Ramos (cell line): Measurements from ENCODE around the gene ETS1.

Source experiments
- in situ Hi-C: fragments of 300-500 bp; cut with MboI; formaldehyde crosslinking; loops from one replicate; pipeline ENCODE4 v1.14.3; 2022; ENCODE audit warnings: low sequenced_read_pairs; ENCODE audit not compliant: unreplicated experiment

The ETS1 gene

DNA sequence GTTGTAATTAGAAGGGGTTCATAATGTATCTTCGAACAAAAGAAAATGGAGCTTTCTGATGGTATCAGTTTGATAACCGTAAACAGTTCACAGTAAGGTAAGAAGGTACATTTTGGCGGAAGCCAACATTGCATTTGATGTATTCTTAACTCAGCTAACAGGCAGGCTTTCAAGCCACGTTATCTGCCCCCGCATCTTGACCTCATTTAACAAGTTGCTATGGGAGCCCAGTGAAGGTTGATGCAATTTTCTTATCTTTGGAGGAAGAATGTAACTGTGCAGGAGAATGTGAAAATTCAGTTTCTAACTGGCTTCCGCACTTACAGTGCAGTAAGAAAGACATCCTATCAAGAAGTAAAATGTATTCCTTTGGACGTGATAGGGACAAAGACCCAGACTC lies 110.6 kb downstream of the ETS1 start:
- in situ Hi-C loops: loop anchor here (10.0 kb wide), 1 partner anchor 248 kb away; no protein-coding TSS in a partner anchor

DNA sequence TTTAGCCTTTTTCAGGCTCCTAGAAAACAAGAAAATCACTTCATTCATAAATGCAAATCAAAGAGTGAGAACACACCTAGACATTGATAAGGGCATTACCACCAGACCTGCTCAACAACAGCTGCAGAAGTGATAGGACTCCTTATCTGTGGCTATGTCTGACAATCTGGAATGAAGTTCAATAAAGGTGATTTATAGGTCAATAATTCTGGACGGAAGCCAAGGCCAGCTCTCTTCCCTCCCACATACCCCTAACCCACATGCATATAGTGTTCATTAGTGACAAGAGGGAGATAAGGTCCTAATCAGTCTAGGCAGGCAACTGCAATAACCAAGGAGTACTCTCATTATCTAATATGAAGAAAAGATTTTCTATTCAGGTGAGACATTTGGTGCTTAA lies 111.3 kb downstream of the ETS1 start:
- in situ Hi-C loops: loop anchor here (10.0 kb wide), 1 partner anchor 249 kb away; no protein-coding TSS in a partner anchor

DNA sequence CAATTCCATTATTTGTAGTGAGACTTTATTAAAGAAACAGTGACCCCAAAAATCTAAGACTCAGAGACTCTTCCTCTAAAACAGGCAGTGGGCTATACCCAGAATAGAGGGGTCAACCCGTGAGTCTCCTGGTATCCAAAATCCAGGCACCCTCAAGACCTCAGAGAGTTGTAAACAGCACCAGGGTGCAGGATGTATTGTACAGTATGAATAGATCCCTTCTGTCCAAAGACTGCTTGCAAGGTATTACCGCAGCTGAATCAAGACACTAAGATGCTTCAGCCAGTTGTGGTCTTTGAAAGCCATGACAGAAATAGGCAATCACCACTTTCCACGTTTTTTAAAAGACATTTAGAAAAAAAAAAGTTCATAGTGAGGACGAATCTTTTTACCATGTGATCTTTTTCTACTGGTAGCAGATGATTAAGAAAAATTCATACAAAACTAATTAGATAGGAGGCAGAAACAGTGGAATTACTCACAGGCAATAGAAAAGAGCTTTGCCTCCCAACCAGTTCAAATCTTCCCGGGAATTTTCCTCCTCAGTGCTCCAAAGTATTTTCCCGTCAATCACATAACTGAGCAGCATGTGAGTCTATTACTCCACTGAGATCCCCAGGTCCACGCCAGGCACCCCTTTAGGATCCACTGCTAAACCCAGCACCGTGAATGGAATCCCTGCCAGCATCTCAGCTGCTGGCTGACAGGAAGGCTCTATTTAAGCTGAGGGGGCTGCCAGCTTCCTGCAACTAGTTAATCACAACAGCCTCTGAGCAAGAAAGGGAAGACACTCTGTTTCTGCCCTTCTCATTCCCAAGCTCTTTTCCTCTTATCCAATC lies 113.1 kb downstream of the ETS1 start:
- in situ Hi-C loops: loop anchor here (5.0 to 25.0 kb wide), 4 partner anchors 48 to 251 kb away; no protein-coding TSS in a partner anchor

DNA sequence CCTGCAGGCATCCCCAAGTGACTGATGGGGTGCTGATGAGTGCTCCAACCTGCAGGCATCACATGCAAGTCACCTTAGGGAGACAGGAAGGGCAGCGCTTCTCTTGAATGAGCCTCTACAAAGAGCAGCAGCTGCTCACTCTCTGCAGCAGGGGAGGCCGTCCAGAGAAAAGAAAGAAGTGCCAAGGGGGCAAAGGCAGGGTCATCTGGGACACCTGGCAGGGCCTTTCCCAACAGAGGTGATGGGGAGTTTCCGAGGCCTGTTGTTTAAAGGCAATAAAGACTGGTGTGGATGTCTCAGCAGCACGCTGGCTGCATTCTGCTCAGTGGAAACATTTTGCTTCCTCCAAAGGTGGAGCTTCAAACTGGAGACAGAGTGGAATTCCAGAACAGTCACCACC lies 113.7 kb downstream of the ETS1 start:
- in situ Hi-C loops: loop anchor here (5.0 to 25.0 kb wide), 4 partner anchors 49 to 251 kb away; no protein-coding TSS in a partner anchor

DNA sequence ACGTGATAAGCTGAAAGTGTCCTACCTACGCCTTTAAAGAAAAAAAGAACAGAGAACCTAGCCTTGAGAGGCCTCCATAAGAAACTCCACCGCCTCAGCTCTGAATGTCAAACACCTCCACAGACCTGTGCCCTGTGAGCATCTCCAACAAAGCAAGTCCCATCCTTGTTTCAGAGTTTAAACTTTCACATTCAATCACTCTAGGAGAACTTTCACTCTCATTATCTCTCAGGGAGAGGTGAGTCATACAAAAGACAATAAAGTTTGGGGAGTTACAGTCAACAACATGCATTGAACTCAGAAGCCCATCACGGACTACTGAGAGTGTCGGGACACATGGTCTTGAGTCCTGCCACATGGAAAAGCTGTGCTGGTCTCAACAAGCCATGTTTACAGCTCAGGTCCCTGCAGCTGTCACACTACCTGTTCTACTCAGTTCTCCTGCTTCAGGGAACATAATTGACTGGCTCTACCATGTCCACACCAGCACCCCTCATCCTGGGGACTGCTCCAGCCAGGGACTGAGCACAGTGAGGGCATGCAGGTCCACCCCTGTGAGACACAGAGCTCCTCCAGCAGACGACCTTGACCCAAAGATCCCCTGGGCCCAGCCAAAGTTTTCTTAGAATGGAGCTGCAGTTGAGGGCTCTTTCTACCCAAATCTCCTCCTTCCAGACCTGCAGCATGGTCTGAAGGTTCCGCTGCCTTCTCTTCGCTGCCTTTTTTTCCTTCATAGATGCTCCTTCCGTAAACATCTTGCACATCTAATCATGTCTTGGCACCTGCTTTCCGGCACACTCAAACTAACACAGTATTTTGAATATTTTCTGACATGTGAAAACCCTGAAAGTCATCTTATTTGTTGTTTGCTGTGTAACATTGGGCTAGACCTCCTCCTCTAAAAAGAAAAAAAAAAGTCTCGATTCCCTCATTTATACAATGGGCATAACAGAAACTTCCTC lies 114.9 kb downstream of the ETS1 start:
- in situ Hi-C loops: loop anchor here (5.0 to 25.0 kb wide), 4 partner anchors 50 to 252 kb away; no protein-coding TSS in a partner anchor

DNA sequence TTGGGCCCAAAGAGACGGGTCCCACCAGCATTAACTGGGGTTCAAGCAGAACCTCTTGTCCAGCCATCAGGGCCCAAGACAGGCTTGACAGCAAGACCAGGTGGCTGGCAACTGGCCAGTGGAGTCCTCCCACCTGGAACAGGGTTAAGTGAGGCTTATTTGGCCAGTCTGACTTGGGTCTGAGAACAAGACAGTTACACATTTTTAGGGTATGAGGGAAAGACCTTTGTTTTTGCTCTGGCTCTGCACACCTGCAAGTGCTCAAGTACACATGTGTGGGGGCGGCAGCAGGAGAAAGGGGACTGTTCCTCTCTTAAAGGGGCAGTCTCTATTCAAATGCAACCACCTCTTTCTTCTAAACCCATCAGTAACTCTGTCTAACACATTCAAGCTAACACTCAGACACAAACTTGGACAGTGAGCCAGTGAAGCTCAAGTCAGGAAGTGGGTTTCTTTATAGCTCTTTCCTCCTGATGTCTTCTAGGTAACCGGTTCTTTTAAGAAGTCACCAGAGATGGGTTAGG lies 116.2 kb downstream of the ETS1 start:
- in situ Hi-C loops: loop anchor here (5.0 to 25.0 kb wide), 4 partner anchors 51 to 254 kb away; no protein-coding TSS in a partner anchor

DNA sequence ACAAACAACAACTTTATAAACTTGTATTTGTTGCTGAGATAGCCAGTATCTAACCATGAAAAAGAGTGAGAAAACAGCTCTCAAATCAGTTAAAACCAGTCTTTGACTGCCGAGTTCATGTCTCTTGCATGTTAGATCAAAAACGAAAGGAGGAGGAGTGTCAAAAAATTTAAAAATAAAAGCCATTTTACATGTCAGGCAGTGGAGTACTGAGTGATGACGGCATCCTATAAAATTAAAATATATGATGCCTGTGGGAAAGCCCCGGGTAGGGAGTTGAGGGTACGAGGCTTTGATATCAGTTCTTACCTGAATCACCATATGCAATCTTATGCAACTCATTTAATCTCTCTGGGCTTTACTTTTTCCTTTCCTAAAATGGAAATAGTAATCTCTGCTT lies 117.3 kb downstream of the ETS1 start:
- in situ Hi-C loops: loop anchor here (5.0 to 25.0 kb wide), 4 partner anchors 52 to 255 kb away; no protein-coding TSS in a partner anchor

DNA sequence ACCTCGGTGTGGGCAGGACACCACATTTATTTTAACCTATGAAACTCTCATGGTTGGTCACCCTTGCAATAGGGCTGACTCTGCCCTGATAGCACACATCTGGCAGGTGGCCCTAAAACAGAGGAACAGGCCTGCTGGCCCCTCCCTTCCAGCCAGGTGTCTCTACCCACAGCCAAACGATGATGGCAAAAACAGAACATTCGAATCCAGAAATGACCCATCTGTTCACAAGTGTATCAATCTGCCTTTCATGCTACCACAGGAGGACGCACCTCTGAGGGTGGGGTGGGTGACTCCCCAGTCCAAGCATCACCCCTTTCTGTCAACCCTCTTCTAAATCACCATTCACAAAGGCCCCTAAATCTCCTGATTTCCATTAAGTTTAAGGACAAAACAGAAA lies 118.1 kb downstream of the ETS1 start:
- in situ Hi-C loops: loop anchor here (25.0 kb wide), 1 partner anchor 182 kb away; no protein-coding TSS in a partner anchor

DNA sequence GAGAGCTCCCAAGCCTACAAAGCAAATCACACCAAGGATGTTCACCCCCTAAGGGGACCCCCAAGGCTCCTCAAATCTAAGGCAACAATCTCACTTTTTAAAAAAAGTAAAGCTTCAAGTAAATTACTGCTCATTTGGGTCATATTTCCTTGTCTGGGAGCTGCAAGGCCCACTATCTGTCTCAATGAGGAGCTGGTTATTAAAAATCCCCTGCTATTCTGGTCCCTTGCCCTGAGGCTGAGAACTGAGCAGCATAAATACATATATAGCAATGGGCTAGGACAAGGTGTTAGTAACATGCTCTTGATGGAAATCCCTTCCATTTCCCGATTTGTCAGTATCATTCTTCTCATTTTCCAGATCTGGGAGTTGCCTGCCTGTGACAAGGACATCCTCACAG lies 119.2 kb downstream of the ETS1 start:
- in situ Hi-C loops: loop anchor here (25.0 kb wide), 1 partner anchor 181 kb away; no protein-coding TSS in a partner anchor

DNA sequence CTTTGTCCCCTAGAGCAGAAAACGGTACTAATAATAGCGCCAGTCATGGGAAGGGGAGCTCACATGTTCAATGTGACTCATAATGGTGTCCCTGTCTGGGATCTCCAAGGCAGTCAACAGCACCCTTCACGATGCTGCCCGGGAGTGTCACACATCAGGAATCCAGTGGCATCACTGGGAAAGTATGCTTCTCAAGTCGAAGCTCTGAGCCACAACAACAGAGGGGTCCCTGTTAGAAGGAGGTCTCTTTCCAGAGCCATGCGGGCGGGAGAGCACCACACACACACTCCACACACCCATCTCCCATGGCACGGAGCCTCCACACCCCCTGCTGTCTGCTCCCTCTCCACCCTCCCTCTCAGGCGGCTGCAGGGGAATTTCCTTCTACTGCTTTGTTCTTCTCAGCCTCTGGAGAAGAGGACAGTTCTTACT lies 119.7 kb downstream of the ETS1 start:
- in situ Hi-C loops: loop anchor here (25.0 kb wide), 1 partner anchor 180 kb away; no protein-coding TSS in a partner anchor

DNA sequence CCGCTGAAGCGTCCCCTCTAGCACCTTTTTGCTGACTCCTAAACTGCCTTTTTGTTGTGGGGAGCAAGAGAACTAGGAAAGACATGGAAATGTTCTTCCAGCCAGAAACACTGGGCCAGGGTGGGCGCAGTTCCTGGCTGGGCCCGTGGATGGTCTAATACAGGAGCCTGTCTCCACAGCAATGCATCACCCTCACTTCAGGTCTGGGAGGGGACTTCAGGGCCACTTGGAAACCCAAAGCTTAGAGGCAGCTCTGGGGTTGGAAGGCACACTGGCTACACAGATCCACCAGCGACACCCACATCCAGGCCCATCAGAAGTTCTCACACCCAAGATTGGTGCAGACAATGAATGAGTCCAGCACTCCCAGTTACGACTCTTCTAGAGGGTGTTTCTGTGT lies 120.3 kb downstream of the ETS1 start:
- in situ Hi-C loops: loop anchor here (25.0 kb wide), 1 partner anchor 180 kb away; no protein-coding TSS in a partner anchor

DNA sequence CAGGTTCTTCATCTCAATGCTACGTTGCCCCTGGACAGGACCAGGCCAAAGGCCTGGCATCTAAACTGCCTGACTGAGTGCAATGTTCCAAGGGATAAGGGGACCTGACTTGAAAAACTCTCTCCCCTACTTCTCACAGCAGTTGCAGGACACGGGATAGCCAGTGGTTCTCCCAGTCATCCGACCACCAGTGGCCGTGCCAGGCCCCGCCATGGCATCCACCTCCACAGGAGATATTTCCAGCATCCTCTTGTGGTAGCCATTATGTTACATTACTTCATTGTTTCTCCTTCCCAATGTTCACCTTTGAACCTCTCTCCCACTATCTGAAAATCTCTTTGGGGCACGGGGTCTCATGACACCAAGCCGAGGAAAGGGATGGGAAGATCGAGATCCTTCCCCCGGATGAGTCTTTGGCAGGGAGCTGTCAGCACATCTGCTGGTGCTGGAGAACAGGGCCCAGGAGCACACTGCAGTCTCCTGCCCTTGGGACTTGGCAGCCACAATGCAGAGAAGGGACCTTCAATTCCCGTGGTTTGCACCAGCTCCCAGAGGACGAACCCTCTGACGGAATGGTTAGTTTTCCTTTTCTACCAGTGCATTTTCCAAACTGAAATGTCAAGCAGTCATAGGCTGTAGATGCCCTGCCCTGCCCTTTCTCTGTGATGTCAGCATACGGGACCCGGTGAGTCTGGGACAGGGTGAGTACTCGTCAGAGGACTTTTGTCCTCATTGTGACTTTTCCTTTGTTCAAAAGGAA lies 121.2 kb downstream of the ETS1 start:
- in situ Hi-C loops: loop anchor here (25.0 kb wide), 1 partner anchor 179 kb away; no protein-coding TSS in a partner anchor

DNA sequence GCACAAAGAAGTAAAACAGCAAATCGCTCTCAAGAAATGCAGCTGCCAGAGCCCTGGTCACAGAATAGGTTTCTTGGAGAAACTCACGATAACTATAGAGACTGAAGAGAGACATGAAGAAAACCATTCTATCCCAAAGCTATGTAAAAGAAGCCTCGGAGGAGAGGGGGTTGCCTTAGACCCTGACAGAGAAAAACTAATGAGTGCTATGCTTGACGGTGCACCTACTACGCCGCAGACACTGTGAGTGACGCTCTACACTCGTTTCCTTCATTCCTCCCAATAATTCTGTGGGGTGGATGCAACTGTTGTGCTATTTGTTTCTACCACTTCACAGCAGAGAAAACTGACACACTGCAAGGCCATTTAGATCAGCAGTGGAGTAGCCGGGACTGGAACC lies 121.8 kb downstream of the ETS1 start:
- in situ Hi-C loops: loop anchor here (25.0 kb wide), 1 partner anchor 178 kb away; no protein-coding TSS in a partner anchor

DNA sequence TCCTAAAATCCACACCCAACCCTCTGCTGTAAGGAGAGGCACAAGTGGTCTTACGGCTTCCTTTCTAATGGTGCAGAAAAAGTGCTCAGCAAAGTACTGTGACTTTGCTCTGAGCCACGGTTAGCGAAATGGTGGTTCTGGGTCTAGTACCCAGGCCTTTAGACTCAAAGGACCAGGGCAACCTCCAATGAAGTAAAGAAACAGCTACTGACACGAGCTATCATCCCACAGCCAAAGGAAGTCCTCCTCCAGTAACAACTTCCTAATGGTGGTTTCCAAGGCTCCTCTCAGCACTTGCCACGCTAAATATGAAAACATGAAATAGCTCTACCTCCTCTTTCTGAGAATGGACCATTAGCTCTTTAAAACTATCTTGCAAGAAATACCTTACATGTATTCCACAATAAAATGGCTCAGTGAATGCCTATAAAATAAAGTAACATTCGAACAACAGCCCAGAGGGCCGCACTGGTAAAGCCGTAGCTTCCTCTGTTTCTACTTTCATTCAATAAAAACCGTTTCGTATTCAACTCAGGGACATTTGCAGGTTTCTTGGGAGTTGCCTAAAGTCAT lies 122.4 kb downstream of the ETS1 start:
- in situ Hi-C loops: loop anchor here (25.0 kb wide), 1 partner anchor 178 kb away; no protein-coding TSS in a partner anchor

DNA sequence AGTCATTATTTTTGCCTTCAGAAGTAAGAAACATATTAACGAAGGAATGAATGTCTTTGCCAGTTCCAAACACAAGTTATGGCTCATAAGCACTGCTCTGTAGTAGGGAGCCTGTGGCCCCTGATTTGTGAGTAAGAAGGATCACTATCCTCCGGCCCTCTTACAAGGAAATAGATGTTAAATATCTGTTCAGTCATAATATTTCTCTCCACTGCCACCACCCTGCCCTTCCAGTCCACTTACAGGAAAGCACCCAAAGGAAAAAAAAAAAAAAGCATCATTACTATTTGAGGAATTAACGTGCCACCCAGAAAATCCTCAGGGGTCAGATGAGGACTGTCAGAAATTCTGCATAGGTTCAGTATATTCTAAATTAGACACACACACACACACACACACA lies 123.4 kb downstream of the ETS1 start:
- in situ Hi-C loops: loop anchor here (25.0 kb wide), 1 partner anchor 177 kb away; no protein-coding TSS in a partner anchor

DNA sequence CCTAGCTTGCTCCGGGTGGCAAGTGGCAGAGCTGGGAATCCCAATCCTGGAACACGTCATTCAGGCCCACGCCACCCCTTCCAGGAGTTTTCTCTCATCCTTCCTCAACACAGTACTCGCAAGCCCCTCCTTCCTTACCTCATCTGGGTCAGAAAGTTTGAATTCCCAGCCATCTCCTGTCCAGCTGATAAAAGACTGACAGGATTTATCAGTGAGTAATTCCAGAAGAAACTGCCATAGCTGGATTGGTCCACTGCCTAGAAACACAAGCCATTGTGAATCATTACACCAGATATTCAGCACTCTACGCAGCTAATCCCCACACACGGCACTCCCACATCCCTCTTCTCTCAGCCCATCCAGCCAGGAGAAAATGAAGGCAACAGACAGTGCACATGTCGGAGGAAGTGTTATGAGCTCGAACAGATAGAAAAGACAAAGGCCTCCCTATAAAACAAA lies 124.0 kb downstream of the ETS1 start:
- in situ Hi-C loops: loop anchor here (25.0 kb wide), 1 partner anchor 176 kb away; no protein-coding TSS in a partner anchor

DNA sequence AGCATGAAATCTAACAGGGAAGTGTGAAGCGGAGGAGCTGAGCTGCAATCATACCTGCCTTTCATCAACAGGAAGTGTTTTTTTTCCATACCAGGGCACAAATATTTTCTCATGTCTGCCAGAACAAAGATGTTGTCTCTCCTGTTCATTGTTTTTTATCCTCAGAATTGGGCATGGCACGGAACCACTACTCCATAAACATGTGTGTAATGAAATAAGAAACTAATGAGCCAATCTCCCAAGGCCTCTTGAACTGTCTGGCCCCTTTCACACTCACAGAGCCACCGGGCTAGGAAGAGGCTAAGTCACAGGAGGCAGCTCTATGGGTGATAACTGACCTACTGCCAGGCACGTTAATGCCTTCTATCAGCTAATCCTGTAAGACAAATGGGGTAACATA lies 124.4 kb downstream of the ETS1 start:
- in situ Hi-C loops: loop anchor here (25.0 kb wide), 1 partner anchor 176 kb away; no protein-coding TSS in a partner anchor

DNA sequence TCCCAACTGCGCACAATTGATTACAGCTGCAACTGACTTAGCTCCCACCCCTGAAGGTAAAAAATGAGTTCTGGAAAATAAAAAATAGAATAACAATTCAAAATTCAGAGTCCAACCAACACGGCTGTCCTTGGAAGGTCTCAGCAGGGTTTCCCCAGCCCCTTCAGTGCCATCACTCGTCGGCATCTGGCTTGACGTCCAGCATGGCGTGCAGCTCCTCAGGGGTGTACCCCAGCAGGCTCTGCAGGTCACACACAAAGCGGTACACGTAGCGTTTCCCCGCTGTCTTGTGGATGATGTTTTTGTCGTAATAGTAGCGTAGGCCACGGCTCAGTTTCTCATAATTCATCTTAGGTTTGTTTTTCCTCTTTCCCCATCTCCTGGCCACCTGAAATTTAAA lies 125.2 kb downstream of the ETS1 start:
- in situ Hi-C loops: loop anchor here (25.0 kb wide), 1 partner anchor 175 kb away; no protein-coding TSS in a partner anchor
